ENCODE data around the gene PCDHB5. TPM values are rescaled to one million over a fixed set of nuclear protein-coding genes. Genes with fewer than 3 reads are reported as not detected.
"Not testable (repeated sequence)": the region's sequence is repeated elsewhere in the genome, so short reads cannot be mapped to it uniquely, and the experiment has no call there.

PCDHB5 gene
- total RNA-seq, 1 donor: 2.9 TPM

GRCh38 chr5:141177577-141178191, 42.7 kb downstream of the PCDHB5 start, which contains the start of gene PCDHB8:
PCDHB8 (plus strand) TSS chr5:141177790; CDS start chr5:141178035, 245 bp downstream.
- H2AFZ ChIP-seq (ENCODE audit: low read length); H3K27ac ChIP-seq (ENCODE audit: low read depth, low read length); H3K4me3 ChIP-seq (ENCODE audit: insufficient read depth, low read length); H3K4me2 ChIP-seq (ENCODE audit: insufficient read depth, low read length); H4K20me1 ChIP-seq (ENCODE audit: insufficient read depth, low read length); DNase-seq (ENCODE audit: insufficient read length, low spot score, missing footprints); H3K79me2 ChIP-seq (ENCODE audit: insufficient read depth, low read length); H3K4me1 ChIP-seq (ENCODE audit: insufficient read depth, low read length); H3K36me3 ChIP-seq (ENCODE audit: insufficient read depth, low read length); H3K27me3 ChIP-seq (ENCODE audit: insufficient read depth, low read length); H3K9me3 ChIP-seq (ENCODE audit: low read depth, low read length): not testable (repeated sequence)
- peak; percentile 17 for TF ChIP-seq CTCF (IDR thresholded peaks at IDR 0.05; ENCODE audit: extremely low read depth, low read depth, low read length)

- not testable (repeated sequence) for DNase-seq (ENCODE audit: insufficient read length, low spot score, missing footprints); H3K4me3 ChIP-seq (ENCODE audit: insufficient read depth, low read length); H3K27me3 ChIP-seq (ENCODE audit: insufficient read depth, low read length); H2AFZ ChIP-seq (ENCODE audit: low read length); H3K36me3 ChIP-seq (ENCODE audit: insufficient read depth, low read length); H3K4me1 ChIP-seq (ENCODE audit: insufficient read depth, low read length); H3K27ac ChIP-seq (ENCODE audit: low read depth, low read length); H3K9me3 ChIP-seq (ENCODE audit: low read depth, low read length); H4K20me1 ChIP-seq (ENCODE audit: insufficient read depth, low read length); H3K79me2 ChIP-seq (ENCODE audit: insufficient read depth, low read length); H3K4me2 ChIP-seq (ENCODE audit: insufficient read depth, low read length)
Observed at GRCh38 chr5:141179371-141179770, 44.4 kb downstream of the PCDHB5 start.

GRCh38 chr5:141179876-141180275, 44.9 kb downstream of the PCDHB5 start:
- H4K20me1 ChIP-seq (ENCODE audit: insufficient read depth, low read length); H3K27ac ChIP-seq (ENCODE audit: low read depth, low read length); H2AFZ ChIP-seq (ENCODE audit: low read length); H3K36me3 ChIP-seq (ENCODE audit: insufficient read depth, low read length); H3K4me1 ChIP-seq (ENCODE audit: insufficient read depth, low read length); H3K27me3 ChIP-seq (ENCODE audit: insufficient read depth, low read length); DNase-seq (ENCODE audit: insufficient read length, low spot score, missing footprints); H3K79me2 ChIP-seq (ENCODE audit: insufficient read depth, low read length); H3K4me2 ChIP-seq (ENCODE audit: insufficient read depth, low read length); H3K4me3 ChIP-seq (ENCODE audit: insufficient read depth, low read length); H3K9me3 ChIP-seq (ENCODE audit: low read depth, low read length): not testable (repeated sequence)

GRCh38 chr5:141180313-141180712, 45.3 kb downstream of the PCDHB5 start:
- Histone ChIP-seq H3K4me3 (ENCODE audit: insufficient read depth, low read length) (no peak overlapping the region), H3K36me3 (ENCODE audit: insufficient read depth, low read length) (no peaks in the 10 kb centered on the region), H3K79me2 (ENCODE audit: insufficient read depth, low read length) (no peaks in the 10 kb centered on the region), H4K20me1 (ENCODE audit: insufficient read depth, low read length) (no peaks in the 10 kb centered on the region), H3K4me1 (ENCODE audit: insufficient read depth, low read length) (no peaks in the 10 kb centered on the region), H3K27ac (ENCODE audit: low read depth, low read length) (no peak overlapping the region), H3K9me3 (ENCODE audit: low read depth, low read length) (no peaks in the 10 kb centered on the region), H3K4me2 (ENCODE audit: insufficient read depth, low read length) (no peak overlapping the region), H2AFZ (ENCODE audit: low read length) (no peak overlapping the region), H3K27me3 (ENCODE audit: insufficient read depth, low read length) (no peaks in the 10 kb centered on the region)
- no peak for DNase-seq (ENCODE audit: insufficient read length, low spot score, missing footprints)
- no peak for TF ChIP-seq CTCF (IDR thresholded peaks at IDR 0.05; ENCODE audit: extremely low read depth, low read depth, low read length)

- H3K4me3 ChIP-seq (ENCODE audit: insufficient read depth, low read length): peak within 1 kb of the TSS; percentile 42
- H3K4me2 ChIP-seq (ENCODE audit: insufficient read depth, low read length): peak within 1 kb of the TSS; percentile 47
- no peaks in the 10 kb centered on the region for H4K20me1 ChIP-seq (ENCODE audit: insufficient read depth, low read length)
- no peaks in the 10 kb centered on the region for H3K79me2 ChIP-seq (ENCODE audit: insufficient read depth, low read length)
- TF ChIP-seq CTCF (IDR thresholded peaks at IDR 0.05; ENCODE audit: extremely low read depth, low read depth, low read length): peak; percentile 52
- peak within 1 kb of the TSS; percentile 72 for H2AFZ ChIP-seq (ENCODE audit: low read length)
- no peaks in the 10 kb centered on the region for H3K4me1 ChIP-seq (ENCODE audit: insufficient read depth, low read length)
- no peaks in the 10 kb centered on the region for H3K27me3 ChIP-seq (ENCODE audit: insufficient read depth, low read length)
- no peak within 1 kb of the TSS for H3K27ac ChIP-seq (ENCODE audit: low read depth, low read length)
- DNase-seq (ENCODE audit: insufficient read length, low spot score, missing footprints): peak; percentile 71
- H3K36me3 ChIP-seq (ENCODE audit: insufficient read depth, low read length): no peaks in the 10 kb centered on the region
- H3K9me3 ChIP-seq (ENCODE audit: low read depth, low read length): no peaks in the 10 kb centered on the region
Observed at GRCh38 chr5:141182248-141182647, 47.2 kb downstream of the PCDHB5 start, which contains the start of gene PCDHB16. PCDHB16 (plus strand) TSS chr5:141182387; CDS start chr5:141182560, 173 bp downstream.

GRCh38 chr5:141184117-141184855, 49.3 kb downstream of the PCDHB5 start:
- H3K27me3 ChIP-seq (ENCODE audit: insufficient read depth, low read length); H3K9me3 ChIP-seq (ENCODE audit: low read depth, low read length); DNase-seq (ENCODE audit: insufficient read length, low spot score, missing footprints); H3K27ac ChIP-seq (ENCODE audit: low read depth, low read length); H3K36me3 ChIP-seq (ENCODE audit: insufficient read depth, low read length); H3K4me2 ChIP-seq (ENCODE audit: insufficient read depth, low read length); H2AFZ ChIP-seq (ENCODE audit: low read length); H3K79me2 ChIP-seq (ENCODE audit: insufficient read depth, low read length); H3K4me1 ChIP-seq (ENCODE audit: insufficient read depth, low read length); H4K20me1 ChIP-seq (ENCODE audit: insufficient read depth, low read length); H3K4me3 ChIP-seq (ENCODE audit: insufficient read depth, low read length): not testable (repeated sequence)

Measured in osteoblast (primary cell).